Left lung (tissue), 10 donors: ENCODE data around the gene ZNF575. TPM values are rescaled to one million over a fixed set of nuclear protein-coding genes. Genes with fewer than 3 reads are reported as not detected.
A peak's percentile ranks its signal among the peaks of the same experiment; 100 is the strongest.
"Not testable (repeated sequence)": the region's sequence is repeated elsewhere in the genome, so short reads cannot be mapped to it uniquely, and the experiment has no call there.

Source experiments
- ATAC-seq: fragments of 200-7000 bp; cut with Tn5 transposase; one replicate; pipeline ENCODE4 v1.9.1; 2020; ENCODE audit warnings: moderate library complexity
- DNase-seq, 4 donors: peaks; one replicate each; pipeline ENCODE4 v3.0.0-alpha.2; 2013 to 2020
- H3K27ac ChIP-seq, 2 donors: fragments of 200-600 bp; sonication (generic) in 1 of 2; one replicate each; pipeline versions ENCODE4 v1.5.0 to v1.8.0; 2020 to 2021
- H3K27me3 ChIP-seq, 2 donors: fragments of 200-600 bp; sonication (generic) in 1 of 2; one replicate each; pipeline versions ENCODE4 v1.5.0 to v1.8.0; 2020 to 2021
- H3K36me3 ChIP-seq, 2 donors: fragments of 200-600 bp; sonication (generic) in 1 of 2; one replicate each; pipeline versions ENCODE4 v1.5.0 to v1.8.0; 2020 to 2021
- H3K4me1 ChIP-seq, 2 donors: fragments of 200-600 bp; one replicate each; pipeline ENCODE4 v1.8.0; 2021
- H3K4me3 ChIP-seq, 2 donors: fragments of 200-600 bp; sonication (generic) in 1 of 2; one replicate each; pipeline versions ENCODE4 v1.5.0 to v1.8.0; 2020 to 2021; ENCODE audit warnings: mild to moderate bottlenecking in 1 of 2
- H3K9me3 ChIP-seq, 2 donors: fragments of 200-600 bp; sonication (generic) in 1 of 2; one replicate each; pipeline versions ENCODE4 v1.5.0 to v1.8.0; 2020 to 2021
- intact Hi-C, 2 donors: fragments of 100-400 bp; cut with DNase I; formaldehyde crosslinking; loops; one replicate each; pipeline versions ENCODE4 v1.11.2 to v1.14.2; 2022
- polyA plus RNA-seq, 6 donors: library from polyadenylated mRNA; unstranded; fragments of 120-200 nt; gene quantifications; one replicate each; pipeline ENCODE4 v1.2.1, GENCODE V29; 2013; ENCODE audit not compliant: insufficient read length in 6 of 6
- total RNA-seq, 2 donors: library from RNA; stranded (reverse); fragmentation: NEBNext Ultra II Directional; extraction: Animal tissue kit (Norgen Biotek cat#: 25700); gene quantifications; one replicate each; pipeline ENCODE4 v1.2.1, GENCODE V29; 2021
- TF ChIP-seq, protein P1 (sequence below), 2 donors: fragments of 200-600 bp; sonication (generic) in 1 of 2; IDR thresholded peaks; one replicate each; pipeline versions ENCODE4 v1.5.0 to v1.8.0; 2021; ENCODE audit warnings: antibody characterized with exemption in 2 of 2
- donor health status: DM: no; HTN: yes; CAD: no.
- donor health status: DM: no; HTN: no; CAD: no.

The ZNF575 gene
- total and polyA plus RNA-seq, 8 donors: 1.2 to 3.3 (median 2.3) TPM

DNA sequence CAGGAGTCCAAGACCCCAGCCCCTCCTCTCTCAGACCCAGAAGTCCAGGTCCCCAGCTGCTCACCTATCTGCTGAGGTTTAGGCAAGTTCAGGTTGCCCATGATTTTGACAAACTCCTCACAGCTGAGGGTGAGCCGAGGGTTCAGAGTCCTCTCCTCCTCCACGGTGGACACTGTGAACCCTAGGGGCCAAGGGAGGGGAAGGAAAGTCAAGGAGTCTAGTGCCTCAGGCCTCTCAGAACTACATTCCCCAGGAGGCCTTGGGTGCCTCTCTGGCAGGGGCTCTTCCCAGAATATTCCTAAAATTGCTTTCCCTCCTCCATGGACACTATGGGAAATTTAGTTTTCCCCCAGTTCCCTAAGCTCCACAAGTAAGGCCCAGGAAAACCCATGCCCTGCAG, 25.1 kb upstream of the ZNF575 start:
- intact Hi-C loops: no loop called here
- ATAC-seq: no peak
- H3K27ac ChIP-seq: no peak overlapping the region

DNA sequence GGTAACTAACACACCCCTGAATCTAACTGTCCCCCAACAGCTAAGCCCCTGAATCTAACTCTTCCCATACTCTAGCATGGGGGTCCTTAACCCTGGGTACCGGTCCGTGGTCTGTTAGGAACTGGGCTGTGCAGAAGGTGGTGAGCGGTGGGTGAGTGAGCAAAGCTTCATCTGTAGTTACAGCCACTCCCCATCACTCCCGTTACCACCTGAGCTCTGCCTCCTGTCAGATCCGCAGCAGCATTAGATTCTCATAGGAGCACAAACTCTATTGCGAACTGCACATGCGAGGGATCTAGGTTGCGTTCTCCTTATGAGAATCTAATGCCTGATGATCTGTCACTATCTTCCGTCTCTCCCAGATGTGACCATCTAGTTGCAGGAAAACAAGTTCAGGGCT, 22.3 kb upstream of the ZNF575 start:
- peaks cover 0 to 54% of the 10 kb centered on the region in 2 donors for H3K36me3 ChIP-seq
- no peak for DNase-seq
- intact Hi-C loops: no loop called here
- no peaks in the 10 kb centered on the region for H3K9me3 ChIP-seq
- no peaks in the 10 kb centered on the region for H3K27me3 ChIP-seq
- H3K27ac ChIP-seq: no peak overlapping the region
- H3K4me3 ChIP-seq: no peak overlapping the region
- peaks cover 3 to 9% of the 10 kb centered on the region in 2 donors for H3K4me1 ChIP-seq
- TF ChIP-seq, protein P1, sequence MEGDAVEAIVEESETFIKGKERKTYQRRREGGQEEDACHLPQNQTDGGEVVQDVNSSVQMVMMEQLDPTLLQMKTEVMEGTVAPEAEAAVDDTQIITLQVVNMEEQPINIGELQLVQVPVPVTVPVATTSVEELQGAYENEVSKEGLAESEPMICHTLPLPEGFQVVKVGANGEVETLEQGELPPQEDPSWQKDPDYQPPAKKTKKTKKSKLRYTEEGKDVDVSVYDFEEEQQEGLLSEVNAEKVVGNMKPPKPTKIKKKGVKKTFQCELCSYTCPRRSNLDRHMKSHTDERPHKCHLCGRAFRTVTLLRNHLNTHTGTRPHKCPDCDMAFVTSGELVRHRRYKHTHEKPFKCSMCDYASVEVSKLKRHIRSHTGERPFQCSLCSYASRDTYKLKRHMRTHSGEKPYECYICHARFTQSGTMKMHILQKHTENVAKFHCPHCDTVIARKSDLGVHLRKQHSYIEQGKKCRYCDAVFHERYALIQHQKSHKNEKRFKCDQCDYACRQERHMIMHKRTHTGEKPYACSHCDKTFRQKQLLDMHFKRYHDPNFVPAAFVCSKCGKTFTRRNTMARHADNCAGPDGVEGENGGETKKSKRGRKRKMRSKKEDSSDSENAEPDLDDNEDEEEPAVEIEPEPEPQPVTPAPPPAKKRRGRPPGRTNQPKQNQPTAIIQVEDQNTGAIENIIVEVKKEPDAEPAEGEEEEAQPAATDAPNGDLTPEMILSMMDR (IDR thresholded peaks at IDR 0.05): no peak
- no peak for ATAC-seq

More for the DNA sequence above, 25.1 kb upstream of the ZNF575 start:
- DNase-seq: no peak
- TF ChIP-seq, protein P1 (IDR thresholded peaks at IDR 0.05): no peak
- H3K9me3 ChIP-seq: no peaks in the 10 kb centered on the region
- H3K27me3 ChIP-seq: no peaks in the 10 kb centered on the region
- H3K36me3 ChIP-seq: peaks cover 0 to 50% of the 10 kb centered on the region in 2 donors
- H3K4me3 ChIP-seq: no peak overlapping the region
- peaks cover 4 to 30% of the 10 kb centered on the region in 2 donors for H3K4me1 ChIP-seq

DNA sequence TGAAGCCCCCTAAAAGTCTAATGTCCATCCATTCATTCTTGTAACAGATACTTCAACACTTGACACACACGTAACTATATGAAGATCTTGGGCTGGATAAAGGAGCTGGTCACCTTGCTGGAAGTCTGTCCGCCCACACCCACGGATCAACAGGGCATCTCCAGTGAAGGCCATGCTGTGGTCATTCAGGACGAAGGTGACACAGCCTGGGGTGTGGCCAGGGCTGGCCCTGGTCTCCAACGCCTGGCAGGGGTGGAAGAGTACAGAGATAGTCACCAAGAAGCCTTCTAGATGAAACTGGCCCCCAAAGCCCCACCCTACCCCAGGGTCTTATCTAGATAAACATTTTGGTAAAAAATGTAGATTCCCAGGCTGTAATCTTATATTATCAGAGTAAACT, 21.7 kb upstream of the ZNF575 start:
- H3K27me3 ChIP-seq: no peaks in the 10 kb centered on the region
- TF ChIP-seq, protein P1 (IDR thresholded peaks at IDR 0.05): no peak
- no peak for ATAC-seq
- no peak for DNase-seq
- peaks cover 0 to 48% of the 10 kb centered on the region in 2 donors for H3K36me3 ChIP-seq
- no peak overlapping the region for H3K4me3 ChIP-seq
- no peak overlapping the region for H3K27ac ChIP-seq
- intact Hi-C loops: no loop called here
- H3K9me3 ChIP-seq: no peaks in the 10 kb centered on the region
- peaks cover 3 to 9% of the 10 kb centered on the region in 2 donors for H3K4me1 ChIP-seq

DNA sequence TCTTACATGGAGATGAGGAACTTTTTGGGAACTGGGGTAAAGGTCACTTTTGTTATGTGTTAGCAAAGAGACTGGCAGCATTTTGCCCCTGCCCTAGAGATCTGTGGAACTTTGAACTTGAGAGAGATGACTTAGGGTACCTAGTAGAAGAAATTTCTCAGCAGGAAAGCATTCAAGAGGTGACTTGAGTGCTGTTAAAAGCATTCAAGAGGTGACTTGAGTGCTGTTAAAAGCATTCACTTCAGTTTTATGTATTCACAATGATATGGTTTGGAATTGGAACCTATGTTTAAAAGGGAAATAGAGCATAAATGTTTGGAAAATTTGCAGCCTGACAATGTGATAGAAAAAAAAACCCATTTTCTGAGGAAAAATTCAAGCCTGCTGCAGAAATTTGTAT, 20.6 kb upstream of the ZNF575 start:
- H3K36me3 ChIP-seq: peaks cover 0 to 51% of the 10 kb centered on the region in 2 donors
- DNase-seq (peak in 1 of 4 donors; percentile 33), ATAC-seq (peak; percentile 82)
- H3K4me3 ChIP-seq, H3K27ac ChIP-seq, H3K4me1 ChIP-seq, intact Hi-C loops, H3K9me3 ChIP-seq, H3K27me3 ChIP-seq: not testable (repeated sequence)

DNA sequence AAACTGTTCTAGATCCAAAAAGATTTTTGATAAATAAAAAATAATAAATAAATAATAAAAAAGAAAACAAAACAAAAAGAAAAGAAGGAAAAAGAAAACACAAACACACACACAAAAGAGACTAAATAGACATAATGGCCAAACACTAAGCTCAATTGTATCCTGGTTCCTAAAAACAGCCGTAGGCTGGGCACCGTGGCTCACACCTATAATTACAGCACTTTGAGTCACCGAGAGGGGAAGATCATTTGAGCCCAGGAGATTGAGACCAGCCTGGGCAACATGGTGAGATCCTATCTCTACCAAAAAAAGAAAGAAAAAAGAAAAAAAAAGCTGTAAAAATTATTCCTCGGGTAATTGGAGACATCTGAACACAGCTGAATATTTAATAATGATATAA, 14.9 kb upstream of the ZNF575 start:
- Histone ChIP-seq H3K27me3 (no peaks in the 10 kb centered on the region), H3K9me3 (no peaks in the 10 kb centered on the region), H3K36me3 (peaks cover 0 to 12% of the 10 kb centered on the region in 2 donors), H3K4me1 (peaks cover 0 to 11% of the 10 kb centered on the region in 2 donors), H3K27ac (no peak overlapping the region), H3K4me3 (no peak overlapping the region)
- intact Hi-C loops: loop anchor here in 1 of 2 donors (5.0 kb wide), 1 partner anchor 71 kb away; no protein-coding TSS in a partner anchor
- DNase-seq (no peak), ATAC-seq (no peak)
- TF ChIP-seq, protein P1 (IDR thresholded peaks at IDR 0.05): no peak
